Activated gamma-delta T cell (primary cell): ENCODE measurements around the gene ALDH1A3.

Experiments
- DNase-seq: peaks from one replicate; lab custom pipeline; 2025; lab: John Stamatoyannopoulos, UW

ALDH1A3 gene

GRCh38 chr15:100901702-100902435 is 22.2 kb downstream of the ALDH1A3 start:
- DNase-seq, result no peak

- no peak for DNase-seq
Observed at GRCh38 chr15:100902436-100903167, 23.0 kb downstream of the ALDH1A3 start.

GRCh38 chr15:100903168-100903554 is 23.5 kb downstream of the ALDH1A3 start:
- no peak for DNase-seq

- DNase-seq, result no peak
Observed at GRCh38 chr15:100905850-100906249, 26.2 kb downstream of the ALDH1A3 start.

- DNase-seq, result no peak
Observed at GRCh38 chr15:100908466-100908865, 28.8 kb downstream of the ALDH1A3 start.

- DNase-seq, result no peak
Observed at GRCh38 chr15:100909565-100909964, 29.9 kb downstream of the ALDH1A3 start.

- no peak for DNase-seq
Observed at GRCh38 chr15:100909989-100910955, 30.6 kb downstream of the ALDH1A3 start.

GRCh38 chr15:100911086-100911485 is 31.5 kb downstream of the ALDH1A3 start:
- no peak for DNase-seq

- no peak for DNase-seq
Observed at GRCh38 chr15:100913961-100914360, 34.3 kb downstream of the ALDH1A3 start.

GRCh38 chr15:100914876-100915275 is 35.2 kb downstream of the ALDH1A3 start:
- DNase-seq, result no peak

GRCh38 chr15:100918034-100918689 is 38.5 kb downstream of the ALDH1A3 start:
- no peak for DNase-seq

GRCh38 chr15:100918690-100919480 is 39.3 kb downstream of the ALDH1A3 start, which contains the start of gene LRRK1:
TSS of gene LRRK1 (plus strand) at chr15:100919357. CDS start at chr15:100924633, 5,276 bp downstream.
- DNase-seq, result no peak

- DNase-seq, result no peak
Observed at GRCh38 chr15:100919481-100920405, 40.1 kb downstream of the ALDH1A3 start.

- no peak for DNase-seq
Observed at GRCh38 chr15:100920516-100921135, 41.0 kb downstream of the ALDH1A3 start.

GRCh38 chr15:100922192-100923040 is 42.8 kb downstream of the ALDH1A3 start:
- no peak for DNase-seq

GRCh38 chr15:100923076-100923475 is 43.4 kb downstream of the ALDH1A3 start:
- DNase-seq, result no peak

GRCh38 chr15:100923902-100924301 is 44.3 kb downstream of the ALDH1A3 start:
- no peak for DNase-seq

GRCh38 chr15:100924436-100924835 is 44.8 kb downstream of the ALDH1A3 start:
- DNase-seq, result no peak
